Measurements from ENCODE around the gene ERBB4. TPM values are rescaled to one million over a fixed set of nuclear protein-coding genes. Genes with fewer than 3 reads are reported as not detected.

Gene ERBB4
- total RNA-seq, 1 donor from 2014 or later, result 9.2 TPM

GRCh38 chr2:212343167-212343566, 195.4 kb downstream of the ERBB4 start:
- no peak for DNase-seq (ENCODE audit: low spot score in 2 of 2, unreplicated experiment in 2 of 2)
- TF ChIP-seq CTCF (IDR thresholded peaks at IDR 0.05; ENCODE audit: unreplicated experiment), result no peak
- Mint-ChIP-seq H3K36me3 (peaks cover 2% of the 10 kb centered on the region), H3K4me1 (peaks cover under 1% of the 10 kb centered on the region), H3K4me3 (no peak overlapping the region), H3K9me3 (peaks cover 9% of the 10 kb centered on the region), H3K27me3 (ENCODE audit: low read depth) (no peaks in the 10 kb centered on the region), H3K27ac (no peak overlapping the region)

GRCh38 chr2:212337486-212338343, 200.9 kb downstream of the ERBB4 start:
- Mint-ChIP-seq H3K4me1 (peaks cover 13% of the 10 kb centered on the region), H3K4me3 (no peak overlapping the region), H3K27ac (peak overlapping the region; percentile 5), H3K27me3 (ENCODE audit: low read depth) (no peaks in the 10 kb centered on the region), H3K36me3 (peaks cover 2% of the 10 kb centered on the region), H3K9me3 (peaks cover 6% of the 10 kb centered on the region)
- DNase-seq (ENCODE audit: low spot score in 2 of 2, unreplicated experiment in 2 of 2), result no peak
- no peak for TF ChIP-seq CTCF (IDR thresholded peaks at IDR 0.05; ENCODE audit: unreplicated experiment)

- no peak overlapping the region for H3K4me3 Mint-ChIP-seq
- DNase-seq (ENCODE audit: low spot score in 2 of 2, unreplicated experiment in 2 of 2), result no peak
- H3K27me3 Mint-ChIP-seq (ENCODE audit: low read depth), result no peaks in the 10 kb centered on the region
- peaks cover 3% of the 10 kb centered on the region for H3K9me3 Mint-ChIP-seq
- no peaks in the 10 kb centered on the region for H3K36me3 Mint-ChIP-seq
- no peak for TF ChIP-seq CTCF (IDR thresholded peaks at IDR 0.05; ENCODE audit: unreplicated experiment)
- no peak overlapping the region for H3K27ac Mint-ChIP-seq
- H3K4me1 Mint-ChIP-seq, result peaks cover 13% of the 10 kb centered on the region
These were observed 201.6 kb downstream of the ERBB4 start for GRCh38 chr2:212337036-212337435.

- Mint-ChIP-seq H3K4me1 (peaks cover 10% of the 10 kb centered on the region), H3K27me3 (ENCODE audit: low read depth) (no peaks in the 10 kb centered on the region), H3K9me3 (peaks cover 6% of the 10 kb centered on the region), H3K27ac (no peak overlapping the region), H3K4me3 (no peak overlapping the region), H3K36me3 (no peaks in the 10 kb centered on the region)
- no peak for TF ChIP-seq CTCF (IDR thresholded peaks at IDR 0.05; ENCODE audit: unreplicated experiment)
- no peak for DNase-seq (ENCODE audit: low spot score in 2 of 2, unreplicated experiment in 2 of 2)
These were observed 208.3 kb downstream of the ERBB4 start for GRCh38 chr2:212330263-212330662.

GRCh38 chr2:212328712-212329496, 209.7 kb downstream of the ERBB4 start:
- Mint-ChIP-seq H3K27me3 (ENCODE audit: low read depth) (no peaks in the 10 kb centered on the region), H3K36me3 (no peaks in the 10 kb centered on the region), H3K4me1 (peaks cover 10% of the 10 kb centered on the region), H3K27ac (peak overlapping the region; percentile 5), H3K4me3 (no peak overlapping the region), H3K9me3 (peaks cover 6% of the 10 kb centered on the region)
- no peak for TF ChIP-seq CTCF (IDR thresholded peaks at IDR 0.05; ENCODE audit: unreplicated experiment)
- DNase-seq (ENCODE audit: low spot score in 2 of 2, unreplicated experiment in 2 of 2), result no peak
